NCI-H187 treated with DMSO at 0.1 percent for 48 hours (cell line): ENCODE data around the gene ACTR5.
A peak's percentile ranks its signal among the peaks of the same experiment; 100 is the strongest.

Experiments
- DNase-seq: peaks from one replicate; lab custom pipeline; 2025; lab: John Stamatoyannopoulos, UW

ACTR5 gene

DNA sequence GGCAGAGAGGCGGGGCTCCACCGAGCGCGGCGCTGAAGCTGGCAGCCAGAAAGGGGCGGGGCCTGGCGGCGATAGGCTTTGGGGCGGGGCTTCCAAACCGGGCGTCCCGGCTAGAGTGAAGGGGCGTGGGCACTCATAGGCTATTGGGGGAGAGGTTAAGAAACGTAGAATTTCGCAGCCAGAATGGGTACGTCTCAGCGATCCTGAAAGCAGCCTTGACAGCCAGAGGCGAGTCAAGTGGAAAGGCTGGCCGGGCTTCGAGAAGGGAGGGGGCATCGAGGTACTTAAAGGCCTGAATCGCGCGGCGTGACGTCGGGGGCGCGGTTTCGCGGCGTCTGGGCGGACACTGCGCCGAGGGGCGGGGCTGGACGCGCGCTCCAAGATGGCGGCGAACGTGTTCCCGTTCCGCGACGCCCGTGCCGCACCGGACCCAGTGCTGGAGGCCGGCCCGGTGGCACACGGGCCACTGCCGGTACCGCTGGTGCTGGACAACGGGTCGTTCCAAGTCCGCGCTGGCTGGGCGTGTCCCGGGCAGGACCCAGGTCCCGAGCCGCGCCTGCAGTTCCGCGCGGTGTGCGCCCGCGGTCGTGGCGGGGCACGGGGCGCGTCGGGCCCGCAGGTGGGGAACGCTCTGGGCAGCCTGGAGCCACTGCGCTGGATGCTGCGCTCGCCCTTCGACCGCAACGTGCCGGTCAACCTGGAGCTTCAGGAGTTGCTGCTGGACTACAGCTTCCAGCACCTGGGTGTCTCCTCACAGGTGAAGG, at the start of gene ACTR5:
ACTR5 (plus strand) TSS at position 364 of the 764 bp plus-strand sequence; CDS start at position 383, 19 bp downstream.
- DNase-seq = peak; percentile 69

DNA sequence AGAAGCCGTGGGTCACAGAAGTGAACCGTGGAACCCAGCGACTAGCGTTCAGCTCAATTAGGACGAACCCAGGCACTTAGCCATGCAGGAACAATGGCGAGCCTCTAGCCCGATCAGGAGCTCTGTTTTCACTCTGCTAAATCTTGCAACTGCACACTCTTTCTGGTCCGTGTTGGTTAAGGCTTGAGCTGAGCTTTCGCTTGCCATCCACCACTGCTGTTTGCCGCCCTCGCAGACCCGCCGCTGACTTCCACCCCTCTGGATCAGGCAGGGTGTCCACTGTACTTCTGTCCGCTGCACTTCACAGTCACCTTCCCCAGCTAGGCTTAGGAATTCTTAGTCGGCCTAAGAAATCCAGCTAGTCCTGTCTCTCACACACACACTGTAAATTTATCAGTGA, 49.7 kb upstream of the ACTR5 start:
- DNase-seq = no peak

DNA sequence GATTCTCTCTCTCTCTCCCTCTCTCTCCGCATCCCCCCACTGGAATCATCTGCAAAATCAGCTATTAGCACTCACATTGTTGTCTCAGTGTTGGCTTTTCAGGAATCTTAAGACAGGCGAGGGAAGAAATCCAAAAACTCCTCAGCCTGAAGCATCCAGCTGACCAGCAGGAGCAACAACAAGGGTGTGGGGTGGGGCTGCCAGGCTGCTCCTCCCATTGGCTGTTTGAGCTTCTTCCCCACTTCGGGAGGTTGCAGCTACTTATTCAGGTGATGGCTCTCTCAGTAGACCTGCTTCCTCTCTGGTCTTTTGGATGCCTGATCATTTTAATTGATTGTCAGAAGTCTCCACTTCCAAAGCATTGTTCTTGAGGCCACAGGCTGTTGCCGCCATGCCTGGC, 48.1 kb upstream of the ACTR5 start:
- DNase-seq = no peak

- DNase-seq = no peak
These were observed 47.3 kb upstream of the ACTR5 start for GRCh38 chr20:38700926-38701325.

GRCh38 chr20:38703526-38703925, 44.7 kb upstream of the ACTR5 start:
- no peak for DNase-seq

DNA sequence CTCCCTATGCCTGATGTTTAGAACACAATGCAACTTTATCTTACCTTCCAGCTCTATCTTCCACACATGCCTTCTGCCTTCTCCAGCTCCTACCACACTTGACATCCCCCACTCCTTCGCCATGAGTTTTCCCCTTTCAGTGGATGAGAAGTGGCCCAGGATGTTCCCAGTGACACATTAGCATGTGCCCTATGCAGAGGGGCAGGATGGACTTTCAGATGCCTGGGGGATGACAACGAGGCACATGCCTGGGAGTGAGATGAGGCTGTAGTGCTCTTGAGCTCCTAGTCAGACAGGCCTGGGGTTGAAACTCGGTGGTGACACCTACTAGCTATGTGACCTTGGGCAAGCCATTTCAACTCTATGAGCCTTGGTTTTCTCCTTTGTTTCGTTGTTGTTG, 44.1 kb upstream of the ACTR5 start:
- no peak for DNase-seq

- no peak for DNase-seq
These were observed 41.8 kb upstream of the ACTR5 start for GRCh38 chr20:38706509-38706908.

- no peak for DNase-seq
These were observed 34.0 kb upstream of the ACTR5 start for GRCh38 chr20:38714308-38714707.

- DNase-seq = no peak
These were observed 32.6 kb upstream of the ACTR5 start for GRCh38 chr20:38715646-38716045.

GRCh38 chr20:38722683-38723016, 25.6 kb upstream of the ACTR5 start:
- DNase-seq = no peak

GRCh38 chr20:38723017-38723847, 25.0 kb upstream of the ACTR5 start:
- DNase-seq = no peak

DNA sequence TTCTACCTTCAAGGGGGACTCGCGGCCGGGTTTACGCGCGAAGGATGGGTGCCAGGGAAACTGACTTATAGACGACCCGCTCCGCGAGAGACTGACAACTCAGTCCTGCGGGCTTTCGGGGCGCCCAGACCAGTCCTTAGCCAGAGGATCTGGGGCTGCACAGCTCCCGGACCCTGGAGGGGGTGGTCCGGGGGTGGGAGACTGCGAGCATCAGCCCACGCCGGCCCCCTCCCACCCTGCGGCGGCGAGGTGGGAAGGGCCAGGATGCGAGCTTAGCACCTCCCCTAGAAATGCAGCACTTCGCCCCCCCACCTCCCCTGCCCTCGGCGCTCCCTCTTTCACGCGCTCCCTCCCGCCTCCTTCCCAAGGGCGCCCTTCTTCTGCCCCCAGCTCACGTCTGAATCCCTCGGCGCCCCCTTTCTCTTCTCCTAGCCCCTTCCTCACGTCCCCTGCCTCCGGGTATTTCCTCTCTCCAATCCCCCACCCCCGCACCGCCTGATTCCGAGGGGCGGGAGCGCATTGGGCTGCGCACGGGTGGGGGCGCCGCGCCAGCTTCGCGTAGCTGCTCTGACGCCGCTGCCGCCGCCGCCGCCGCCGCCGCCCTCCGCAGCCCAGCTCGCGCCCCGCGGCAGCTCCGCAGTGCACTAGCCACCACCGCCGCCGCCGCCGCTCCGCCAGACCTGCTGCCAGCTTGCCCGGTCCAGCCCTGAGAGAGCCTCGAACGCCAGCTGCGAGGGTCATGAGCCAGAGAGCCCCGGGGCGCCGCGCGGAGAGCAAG, 24.2 kb upstream of the ACTR5 start, which contains the start of gene SLC32A1:
SLC32A1 (plus strand) TSS at position 639 of the 778 bp plus-strand sequence. CDS start 239 bp downstream, outside the sequence.
- no peak for DNase-seq

GRCh38 chr20:38724626-38725147, 23.6 kb upstream of the ACTR5 start:
- no peak for DNase-seq

DNA sequence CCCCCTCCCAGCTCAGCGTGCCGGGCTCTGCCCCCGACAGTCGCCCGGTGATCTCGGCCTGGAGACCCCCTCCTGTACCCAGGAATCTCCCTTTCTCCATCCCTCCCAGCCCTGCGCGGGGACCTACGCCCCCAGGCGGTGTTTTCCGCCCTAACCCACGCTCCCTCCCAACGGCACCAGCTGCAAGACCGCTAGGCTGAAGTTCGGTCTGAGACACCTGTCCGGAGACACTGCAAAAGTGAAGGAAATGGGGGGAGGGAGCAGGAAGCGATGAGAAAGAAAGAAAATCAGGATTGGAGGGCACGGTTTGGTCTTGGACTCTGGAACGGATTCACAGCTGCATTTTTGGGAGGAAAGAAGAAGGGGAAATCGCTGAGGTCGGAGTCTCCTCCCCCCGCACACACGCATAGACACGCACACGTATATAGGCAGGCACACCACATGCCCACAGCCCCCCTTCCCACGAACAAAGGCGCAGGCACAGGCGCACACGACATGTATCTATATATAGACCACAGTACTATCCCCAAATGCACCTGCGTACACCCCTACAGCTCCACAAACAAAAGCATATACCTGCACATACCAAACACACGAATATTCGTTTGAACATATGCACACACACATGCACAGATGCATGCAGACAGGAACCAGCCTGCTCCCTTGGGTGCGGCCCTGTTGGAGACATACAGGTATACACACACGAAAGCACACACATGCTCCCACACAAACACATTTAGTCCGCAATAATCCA, 22.9 kb upstream of the ACTR5 start:
- DNase-seq = no peak

- DNase-seq = no peak
These were observed 22.1 kb upstream of the ACTR5 start for GRCh38 chr20:38725931-38726803.

- no peak for DNase-seq
These were observed 21.3 kb upstream of the ACTR5 start for GRCh38 chr20:38726804-38727606.

- DNase-seq = no peak
These were observed 20.6 kb upstream of the ACTR5 start for GRCh38 chr20:38727607-38728190.

- no peak for DNase-seq
These were observed 20.0 kb upstream of the ACTR5 start for GRCh38 chr20:38728191-38728781.
